Endodermal cell (in vitro differentiated cells): ENCODE results near the gene NDEL1. TPM values are rescaled to one million over a fixed set of nuclear protein-coding genes. Genes with fewer than 3 reads are reported as not detected.

Source experiments
- DNase-seq: peaks from one replicate; pipeline ENCODE4 v3.0.0-alpha.2; 2017
- H3K27ac ChIP-seq: 2 replicates; pipeline ENCODE4 v1.5.1; 2013; ENCODE audit warnings: mild to moderate bottlenecking, low read depth, low read length, moderate library complexity
- H3K27me3 ChIP-seq: 2 replicates; pipeline ENCODE4 v1.6.1; 2013; ENCODE audit warnings: mild to moderate bottlenecking, low read length, moderate library complexity; ENCODE audit not compliant: insufficient read depth, control insufficient read depth, poor library complexity, severe bottlenecking
- H3K36me3 ChIP-seq: 2 replicates; pipeline ENCODE4 v1.7.0; 2013; ENCODE audit warnings: mild to moderate bottlenecking, low read length, moderate library complexity; ENCODE audit not compliant: control insufficient read depth, insufficient read depth
- H3K4me1 ChIP-seq: one replicate; pipeline ENCODE4 v1.7.0; 2013; ENCODE audit warnings: low read length; ENCODE audit not compliant: control insufficient read depth, insufficient read depth
- H3K4me3 ChIP-seq: 2 replicates; pipeline ENCODE4 v1.5.1; 2013; ENCODE audit warnings: mild to moderate bottlenecking, low read length, moderate library complexity
- H3K9ac ChIP-seq: 2 replicates; pipeline ENCODE4 v1.6.1; 2013; ENCODE audit warnings: mild to moderate bottlenecking, low read length, moderate library complexity; ENCODE audit not compliant: poor library complexity, severe bottlenecking; ENCODE audit errors: extremely low read depth
- H3K9me3 ChIP-seq: 2 replicates; pipeline ENCODE4 v1.6.1; 2013; ENCODE audit warnings: mild to moderate bottlenecking, low read length, moderate library complexity; ENCODE audit not compliant: control insufficient read depth
- H3K27ac Mint-ChIP-seq: 2 replicates; pipeline ENCODE4 v1.8.0; 2020; ENCODE audit warnings: mixed read lengths
- H3K27me3 Mint-ChIP-seq: 2 replicates; pipeline ENCODE4 v1.8.0; 2021; ENCODE audit warnings: mild to moderate bottlenecking, mixed read lengths; ENCODE audit not compliant: insufficient read depth
- H3K36me3 Mint-ChIP-seq: 2 replicates; pipeline ENCODE4 v1.8.0; 2020; ENCODE audit warnings: low read depth, mixed read lengths
- H3K4me1 Mint-ChIP-seq: 2 replicates; pipeline ENCODE4 v1.8.0; 2020; ENCODE audit warnings: mixed read lengths
- H3K4me3 Mint-ChIP-seq: 2 replicates; pipeline ENCODE4 v1.8.0; 2020; ENCODE audit warnings: mild to moderate bottlenecking, moderate library complexity, mixed read lengths
- H3K9me3 Mint-ChIP-seq: 2 replicates; pipeline ENCODE4 v1.8.0; 2020; ENCODE audit warnings: mild to moderate bottlenecking, mixed read lengths
- CTCF ChIP-seq: fragments of 200-600 bp; sonication (generic); conservative IDR thresholded peaks from 2 replicates; pipeline ENCODE4 v1.5.0; 2021; ENCODE audit warnings: antibody characterized with exemption, mild to moderate bottlenecking
- WGBS, 2 experiments: methylation state at CpG; one replicate each; pipeline versions ENCODE4 v1.1.5 to v1.1.7; 2013; ENCODE audit warnings: missing lambda C conversion rate in 2 of 2, mixed read lengths in 1 of 2; ENCODE audit not compliant: insufficient coverage in 1 of 2, insufficient read length in 1 of 2; 5-methylcytosine and 5-hydroxymethylcytosine counted together
- total RNA-seq, 2 donors: library from RNA; stranded (reverse); fragmentation: NEBNext Ultra II Directional in 1 of 2; extraction: Animal tissue kit (Norgen Biotek cat#: 25700) in 1 of 2; gene quantifications; 2 replicates in 1 of 2; 3 replicates in 1 of 2; pipeline ENCODE4 v1.2.1, GENCODE V29; 2021

Gene NDEL1
- total RNA-seq, 2 donors from 2014 or later = 60.4 to 61.2 TPM

DNA sequence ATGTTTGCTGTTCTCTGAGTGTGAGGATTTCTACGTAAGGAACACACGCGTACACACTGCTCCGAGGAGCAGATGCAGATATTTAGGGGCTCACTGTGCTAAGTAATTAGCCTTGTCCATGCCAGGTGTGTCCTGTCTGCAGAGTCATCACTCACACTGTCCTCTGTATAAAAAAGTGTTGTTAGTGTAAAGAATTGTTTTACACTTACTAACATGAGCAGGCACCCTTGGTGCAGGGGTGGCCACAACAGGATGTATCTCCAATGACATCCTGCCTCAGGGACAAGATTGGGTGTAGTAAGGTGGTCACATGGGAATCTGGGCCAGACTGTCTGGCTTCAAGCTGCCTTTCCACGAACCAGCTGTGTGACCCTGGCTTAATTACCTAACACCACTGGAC is 63.9 kb downstream of the NDEL1 start:
- Mint-ChIP-seq H3K36me3 (peaks cover 86% of the 10 kb centered on the region), H3K9me3 (no peaks in the 10 kb centered on the region), H3K4me1 (no peaks in the 10 kb centered on the region), H3K27me3 (no peaks in the 10 kb centered on the region), H3K4me3 (no peak overlapping the region), H3K27ac (no peak overlapping the region)
- H3K27me3 ChIP-seq = no peaks in the 10 kb centered on the region
- no peak for TF ChIP-seq CTCF
- H3K9ac ChIP-seq = no peak overlapping the region
- H3K36me3 ChIP-seq = peaks cover 94% of the 10 kb centered on the region
- WGBS, 2 experiments = 99 to 100% methylated on average over 5 of the region's 5 CpGs
- H3K4me3 ChIP-seq = no peak overlapping the region
- DNase-seq = no peak
- no peaks in the 10 kb centered on the region for H3K9me3 ChIP-seq
- H3K4me1 ChIP-seq = no peaks in the 10 kb centered on the region
- H3K27ac ChIP-seq = no peak overlapping the region

- no peak for DNase-seq
- H3K9me3 ChIP-seq = no peaks in the 10 kb centered on the region
- H3K4me3 Mint-ChIP-seq = no peak overlapping the region
- H3K4me1 Mint-ChIP-seq = no peaks in the 10 kb centered on the region
- no peak overlapping the region for H3K9ac ChIP-seq
- H3K27me3 Mint-ChIP-seq = no peaks in the 10 kb centered on the region
- no peaks in the 10 kb centered on the region for H3K4me1 ChIP-seq
- H3K36me3 Mint-ChIP-seq = peaks cover 86% of the 10 kb centered on the region
- WGBS, 2 experiments = 96 to 100% methylated on average over 7 to 8 of the region's 8 CpGs
- no peaks in the 10 kb centered on the region for H3K27me3 ChIP-seq
- H3K9me3 Mint-ChIP-seq = no peaks in the 10 kb centered on the region
- TF ChIP-seq CTCF = no peak
- peaks cover 94% of the 10 kb centered on the region for H3K36me3 ChIP-seq
- peak overlapping the region; percentile 42 for H3K27ac Mint-ChIP-seq
- no peak overlapping the region for H3K4me3 ChIP-seq
- no peak overlapping the region for H3K27ac ChIP-seq
Observed at GRCh38 chr17:8500609-8501008, 64.9 kb downstream of the NDEL1 start.

DNA sequence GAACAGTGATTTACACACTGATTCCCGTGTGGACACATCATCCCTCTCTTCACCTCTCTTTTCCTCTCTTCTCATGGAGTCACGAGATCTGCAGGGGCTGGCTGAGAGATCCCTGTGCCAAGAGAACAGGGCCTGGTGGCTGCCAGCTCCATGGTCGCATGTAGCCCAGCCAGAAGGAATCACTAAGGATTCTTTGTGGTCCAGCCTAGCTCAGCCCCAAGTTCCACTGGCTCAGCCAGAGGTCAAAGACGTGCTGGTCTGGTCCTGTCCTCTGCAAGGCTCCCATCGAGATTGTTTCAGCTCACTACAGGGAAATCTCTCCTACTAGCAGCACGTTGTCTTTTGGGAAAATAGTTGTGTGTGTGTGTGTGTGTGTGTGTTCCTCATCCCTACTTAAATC is 66.4 kb downstream of the NDEL1 start:
- no peaks in the 10 kb centered on the region for H3K27me3 ChIP-seq
- Mint-ChIP-seq H3K4me3 (no peak overlapping the region), H3K27ac (no peak overlapping the region), H3K36me3 (peaks cover 85% of the 10 kb centered on the region), H3K27me3 (no peaks in the 10 kb centered on the region), H3K4me1 (no peaks in the 10 kb centered on the region), H3K9me3 (no peaks in the 10 kb centered on the region)
- no peak for DNase-seq
- H3K4me1 ChIP-seq = no peaks in the 10 kb centered on the region
- H3K9me3 ChIP-seq = no peaks in the 10 kb centered on the region
- H3K9ac ChIP-seq = no peak overlapping the region
- no peak overlapping the region for H3K4me3 ChIP-seq
- no peak for TF ChIP-seq CTCF
- H3K36me3 ChIP-seq = peaks cover 94% of the 10 kb centered on the region
- 89 to 97% methylated on average over 2 to 5 of the region's 6 CpGs for WGBS, 2 experiments
- no peak overlapping the region for H3K27ac ChIP-seq
